Ovary (tissue), 3 donors: ENCODE data around the gene SPRN.

Source experiments
- CTCF ChIP-seq, 3 donors: fragments of 450-650 bp in 2 of 3; fragments of 200-600 bp in 1 of 3; IDR thresholded peaks; one replicate each; pipeline versions ENCODE4 v1.5.1 to v1.8.0; 2016 to 2022; ENCODE audit warnings: antibody characterized with exemption in 3 of 3, mild to moderate bottlenecking in 1 of 3
- POLR2A ChIP-seq: fragments of 450-650 bp; IDR thresholded peaks from one replicate; pipeline ENCODE4 v1.6.1; 2017; ENCODE audit warnings: antibody characterized with exemption, mild to moderate bottlenecking, moderate library complexity
- donor health status: DM: no; HTN: no; CAD: no.

GRCh38 chr10:133445268-133445732, 20.9 kb upstream of the SPRN start:
- TF ChIP-seq CTCF (IDR thresholded peaks at IDR 0.05), result no peak
- TF ChIP-seq POLR2A, result no peak
